SU-DHL-6 (cell line): ENCODE results near the gene ALK.

Experiments used
- H2AFZ ChIP-seq: fragments of 200-600 bp; sonication (generic); 2 replicates; pipeline ENCODE4 v1.6.1; 2014; ENCODE audit warnings: low read depth, mild to moderate bottlenecking, moderate library complexity, mixed read lengths, antibody characterized with exemption, low read length; ENCODE audit not compliant: severe bottlenecking
- H3F3A ChIP-seq: fragments of 200-600 bp; shearing (Covaris generic); 2 replicates; pipeline ENCODE4 v1.6.0; 2016; ENCODE audit warnings: antibody characterized with exemption, mild to moderate bottlenecking; ENCODE audit not compliant: insufficient read depth
- H3K27ac ChIP-seq: fragments of 200-600 bp; sonication (generic); 2 replicates; pipeline ENCODE4 v1.5.1; 2016; ENCODE audit warnings: low read depth, mild to moderate bottlenecking, low read length, moderate library complexity, mixed read lengths
- H3K27me3 ChIP-seq: fragments of 200-600 bp; sonication (generic), shearing (Covaris generic); 2 replicates; pipeline ENCODE4 v1.6.0; 2014; ENCODE audit warnings: mild to moderate bottlenecking, low read length
- H3K36me3 ChIP-seq: fragments of 200-600 bp; sonication (generic); 2 replicates; pipeline ENCODE4 v1.6.1; 2014; ENCODE audit warnings: mild to moderate bottlenecking, low read length, mixed read lengths
- H3K4me2 ChIP-seq: fragments of 300-600, 200-600 bp; shearing (Covaris generic), sonication (generic); 2 replicates; pipeline ENCODE4 v1.6.0; 2014; ENCODE audit warnings: low read length, low read depth, mild to moderate bottlenecking; ENCODE audit not compliant: poor library complexity, severe bottlenecking
- H3K4me3 ChIP-seq: fragments of 200-600 bp; sonication (generic); 2 replicates; pipeline ENCODE4 v1.5.1; 2014; ENCODE audit warnings: antibody characterized with exemption, low read length, mild to moderate bottlenecking, mixed read lengths; ENCODE audit not compliant: insufficient read depth, poor library complexity, severe bottlenecking
- H3K79me2 ChIP-seq: fragments of 200-600 bp; sonication (generic); 2 replicates; pipeline ENCODE4 v1.6.1; 2014; ENCODE audit warnings: mild to moderate bottlenecking, low read length, moderate library complexity; ENCODE audit not compliant: insufficient read depth
- H3K9ac ChIP-seq: fragments of 200-600 bp; sonication (generic); 2 replicates; pipeline ENCODE4 v1.7.0; 2014; ENCODE audit warnings: mild to moderate bottlenecking, low read length
- H3K9me2 ChIP-seq: fragments of 200-600 bp; sonication (generic); replicated peaks from 2 replicates; pipeline ENCODE4 v1.6.1; 2014; ENCODE audit warnings: low read length; ENCODE audit not compliant: insufficient read depth
- H3K9me3 ChIP-seq: fragments of 200-600 bp; sonication (generic); 2 replicates; pipeline ENCODE4 v1.6.1; 2014; ENCODE audit warnings: low read length, mixed read lengths; ENCODE audit not compliant: insufficient read depth
- H4K20me1 ChIP-seq: fragments of 200-600 bp; sonication (generic); 2 replicates; pipeline ENCODE4 v1.6.1; 2014; ENCODE audit warnings: low read depth, mild to moderate bottlenecking, antibody characterized with exemption, low read length, moderate library complexity, mixed read lengths
- CTCF ChIP-seq: fragments of 200-600 bp; sonication (generic); IDR thresholded peaks from one replicate; pipeline ENCODE4 v1.5.1; 2017; ENCODE audit warnings: antibody characterized with exemption, mild to moderate bottlenecking, low read length, moderate library complexity; ENCODE audit not compliant: insufficient read depth, poor library complexity, severe bottlenecking
- EZH2phosphoT487 ChIP-seq: fragments of 200-600 bp; sonication (generic), shearing (Covaris generic); conservative IDR thresholded peaks from 2 replicates; pipeline ENCODE4 v1.6.1; 2018; ENCODE audit warnings: mild to moderate bottlenecking, antibody characterized with exemption, low read length, moderate library complexity, mixed read lengths

Gene ALK

GRCh38 chr2:29485631-29486030 is 435.8 kb downstream of the ALK start:
- H3K79me2 ChIP-seq = no peaks in the 10 kb centered on the region
- H3K36me3 ChIP-seq = no peaks in the 10 kb centered on the region
- no peak overlapping the region for H3K27ac ChIP-seq
- H3K27me3 ChIP-seq = no peaks in the 10 kb centered on the region
- no peak overlapping the region for H2AFZ ChIP-seq
- H3F3A ChIP-seq = no peaks in the 10 kb centered on the region
- H3K4me2 ChIP-seq = no peak overlapping the region
- H3K9ac ChIP-seq = no peak overlapping the region
- H3K9me2 ChIP-seq = no peaks in the 10 kb centered on the region
- no peak overlapping the region for H3K4me3 ChIP-seq
- H4K20me1 ChIP-seq = no peaks in the 10 kb centered on the region
- H3K9me3 ChIP-seq = no peaks in the 10 kb centered on the region
- no peak for TF ChIP-seq CTCF
- TF ChIP-seq EZH2phosphoT487 = no peak

- no peak overlapping the region for H3K4me2 ChIP-seq
- H3K79me2 ChIP-seq = no peaks in the 10 kb centered on the region
- no peak for TF ChIP-seq CTCF
- TF ChIP-seq EZH2phosphoT487 = no peak
- H4K20me1 ChIP-seq = no peaks in the 10 kb centered on the region
- H3K27ac ChIP-seq = no peak overlapping the region
- H3K9me2 ChIP-seq = no peaks in the 10 kb centered on the region
- no peaks in the 10 kb centered on the region for H3K9me3 ChIP-seq
- H3K36me3 ChIP-seq = no peaks in the 10 kb centered on the region
- no peak overlapping the region for H3K4me3 ChIP-seq
- H2AFZ ChIP-seq = no peak overlapping the region
- H3K9ac ChIP-seq = no peak overlapping the region
- H3F3A ChIP-seq = no peaks in the 10 kb centered on the region
- H3K27me3 ChIP-seq = no peaks in the 10 kb centered on the region
Measured at GRCh38 chr2:29485117-29485516, 436.3 kb downstream of the ALK start.

- Histone ChIP-seq H4K20me1 (no peaks in the 10 kb centered on the region), H3K27ac (no peak overlapping the region)
Measured at GRCh38 chr2:29482867-29483266, 438.5 kb downstream of the ALK start.

More at GRCh38 chr2:29482867-29483266, 438.5 kb downstream of the ALK start:
- Histone ChIP-seq H2AFZ (no peak overlapping the region), H3K9me2 (no peaks in the 10 kb centered on the region), H3K79me2 (no peaks in the 10 kb centered on the region), H3K4me2 (no peak overlapping the region), H3K27me3 (no peaks in the 10 kb centered on the region), H3K9me3 (no peaks in the 10 kb centered on the region), H3K9ac (no peak overlapping the region), H3F3A (no peaks in the 10 kb centered on the region), H3K36me3 (no peaks in the 10 kb centered on the region), H3K4me3 (no peak overlapping the region)
- no peak for TF ChIP-seq CTCF
- no peak for TF ChIP-seq EZH2phosphoT487
